HG03196 (cell line): ENCODE measurements around the gene AKIRIN1.
"Not testable (repeated sequence)": the region's sequence is repeated elsewhere in the genome, so short reads cannot be mapped to it uniquely, and the experiment has no call there.

ENCODE experiments used
- ATAC-seq: cut with Tn5 transposase; IDR thresholded peaks from one replicate; pipeline ENCODE4 v1.9.1; 2021; ENCODE audit not compliant: unreplicated experiment

Gene AKIRIN1

GRCh38 chr1:39044762-39045161 is 53.7 kb downstream of the AKIRIN1 start:
- no peak for ATAC-seq

GRCh38 chr1:39045231-39045630 is 54.2 kb downstream of the AKIRIN1 start:
- no peak for ATAC-seq

GRCh38 chr1:39046613-39047210 is 55.6 kb downstream of the AKIRIN1 start:
- ATAC-seq = no peak

GRCh38 chr1:39047374-39048229 is 56.5 kb downstream of the AKIRIN1 start:
- ATAC-seq = no peak

- no peak for ATAC-seq
These were observed 57.8 kb downstream of the AKIRIN1 start for GRCh38 chr1:39048745-39049370.

- ATAC-seq = no peak
These were observed 58.9 kb downstream of the AKIRIN1 start for GRCh38 chr1:39050001-39050400.

- ATAC-seq = not testable (repeated sequence)
These were observed 60.2 kb downstream of the AKIRIN1 start for GRCh38 chr1:39051193-39051850.

- ATAC-seq = no peak
These were observed 60.9 kb downstream of the AKIRIN1 start for GRCh38 chr1:39051956-39052355.

- ATAC-seq = not testable (repeated sequence)
These were observed 64.2 kb downstream of the AKIRIN1 start for GRCh38 chr1:39055213-39055710.
